NB4 (cell line): ENCODE measurements around the gene TMCO4.

Experiments used
- DNase-seq: peaks from one replicate; pipeline ENCODE4 v3.0.0; 2010; ENCODE audit warnings: low read depth
- H3K4me3 ChIP-seq: one replicate; pipeline ENCODE4 v1.5.1; 2011; ENCODE audit warnings: mild to moderate bottlenecking, low read depth, low read length, moderate library complexity
- MYC ChIP-seq: IDR thresholded peaks from 2 replicates; pipeline ENCODE4 v1.6.1; 2011; ENCODE audit warnings: low read depth, low read length
- POLR2A ChIP-seq: IDR thresholded peaks from 2 replicates; pipeline ENCODE4 v1.6.1; 2011; ENCODE audit warnings: mild to moderate bottlenecking; ENCODE audit not compliant: insufficient read length; ENCODE audit errors: extremely low read depth
- TF ChIP-seq, protein P1 (sequence below): IDR thresholded peaks from one replicate; pipeline ENCODE4 v1.5.1; 2012; ENCODE audit warnings: low read depth, low read length
- TF ChIP-seq, protein P2 (sequence below): IDR thresholded peaks from 2 replicates; pipeline ENCODE4 v1.6.1; 2011; ENCODE audit warnings: low read depth, low read length

TMCO4 gene

DNA sequence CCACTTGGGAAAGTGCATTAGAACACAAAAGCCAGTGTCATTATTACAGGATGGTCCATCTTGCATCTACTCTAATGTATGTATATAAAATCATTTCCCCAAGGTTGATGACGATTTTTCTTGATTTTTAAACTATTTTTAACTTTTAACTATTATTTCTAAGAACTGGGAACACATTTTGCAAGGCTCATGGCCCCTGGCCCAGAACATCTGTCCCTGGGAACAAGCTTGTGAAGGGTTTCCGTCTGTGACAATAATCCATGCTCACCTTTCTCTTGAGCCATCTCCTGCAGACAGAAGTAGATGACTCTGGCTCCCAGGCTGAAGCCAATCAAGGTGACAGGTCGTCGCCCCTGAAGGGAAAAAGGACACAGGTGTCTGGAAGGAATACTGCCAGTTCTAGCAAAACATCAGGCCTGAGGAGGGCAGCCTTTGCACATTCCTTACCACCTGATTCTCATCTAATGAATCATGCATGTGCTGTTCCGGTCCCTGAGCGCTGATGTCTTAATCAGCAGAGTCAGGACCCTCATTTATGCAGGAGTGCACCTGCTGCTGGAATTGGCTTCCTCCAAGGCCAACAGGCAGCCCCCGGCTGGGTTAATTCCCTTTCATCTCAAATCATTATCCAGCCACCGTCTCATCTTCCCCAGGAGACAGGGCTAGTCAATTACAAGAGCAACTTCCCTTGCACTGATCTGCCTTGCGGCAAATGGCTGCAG lies 62.5 kb downstream of the TMCO4 start:
- TF ChIP-seq POLR2A: no peak
- TF ChIP-seq, protein P1, sequence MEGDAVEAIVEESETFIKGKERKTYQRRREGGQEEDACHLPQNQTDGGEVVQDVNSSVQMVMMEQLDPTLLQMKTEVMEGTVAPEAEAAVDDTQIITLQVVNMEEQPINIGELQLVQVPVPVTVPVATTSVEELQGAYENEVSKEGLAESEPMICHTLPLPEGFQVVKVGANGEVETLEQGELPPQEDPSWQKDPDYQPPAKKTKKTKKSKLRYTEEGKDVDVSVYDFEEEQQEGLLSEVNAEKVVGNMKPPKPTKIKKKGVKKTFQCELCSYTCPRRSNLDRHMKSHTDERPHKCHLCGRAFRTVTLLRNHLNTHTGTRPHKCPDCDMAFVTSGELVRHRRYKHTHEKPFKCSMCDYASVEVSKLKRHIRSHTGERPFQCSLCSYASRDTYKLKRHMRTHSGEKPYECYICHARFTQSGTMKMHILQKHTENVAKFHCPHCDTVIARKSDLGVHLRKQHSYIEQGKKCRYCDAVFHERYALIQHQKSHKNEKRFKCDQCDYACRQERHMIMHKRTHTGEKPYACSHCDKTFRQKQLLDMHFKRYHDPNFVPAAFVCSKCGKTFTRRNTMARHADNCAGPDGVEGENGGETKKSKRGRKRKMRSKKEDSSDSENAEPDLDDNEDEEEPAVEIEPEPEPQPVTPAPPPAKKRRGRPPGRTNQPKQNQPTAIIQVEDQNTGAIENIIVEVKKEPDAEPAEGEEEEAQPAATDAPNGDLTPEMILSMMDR: no peak
- TF ChIP-seq, protein P2, sequence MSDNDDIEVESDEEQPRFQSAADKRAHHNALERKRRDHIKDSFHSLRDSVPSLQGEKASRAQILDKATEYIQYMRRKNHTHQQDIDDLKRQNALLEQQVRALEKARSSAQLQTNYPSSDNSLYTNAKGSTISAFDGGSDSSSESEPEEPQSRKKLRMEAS: no peak
- no peak for TF ChIP-seq MYC
- DNase-seq: no peak
- no peak overlapping the region for H3K4me3 ChIP-seq

- no peak for DNase-seq
- TF ChIP-seq, protein P1: no peak
- TF ChIP-seq, protein P2: no peak
- TF ChIP-seq POLR2A: no peak
- TF ChIP-seq MYC: no peak
- H3K4me3 ChIP-seq: no peak overlapping the region
These were observed 64.1 kb downstream of the TMCO4 start for GRCh38 chr1:19735440-19736127.

DNA sequence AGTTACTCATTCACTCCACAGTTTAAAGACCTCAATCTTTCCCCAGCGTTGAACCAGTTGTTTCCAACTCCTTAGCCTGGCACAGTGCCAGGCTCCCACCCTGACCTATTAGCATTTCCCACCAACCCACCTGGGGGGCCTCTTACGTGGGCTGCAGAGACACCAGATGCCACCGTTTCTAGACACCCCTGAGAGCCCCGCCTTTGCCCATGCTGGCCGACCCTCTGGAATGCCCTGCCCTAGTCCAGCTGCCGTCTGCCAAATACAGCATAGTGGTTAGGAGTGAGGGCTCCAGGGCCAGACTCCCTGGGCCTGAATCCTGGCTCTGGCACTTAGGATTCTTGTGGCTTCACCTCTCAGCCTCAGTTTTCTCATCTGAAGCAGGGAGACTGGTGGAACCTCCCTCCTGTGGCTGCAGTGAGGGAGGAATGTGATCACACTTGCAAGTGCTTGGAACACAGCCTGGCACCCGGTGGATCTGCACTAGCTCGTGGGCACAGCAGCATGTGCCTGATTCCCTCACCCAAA lies 65.2 kb downstream of the TMCO4 start:
- H3K4me3 ChIP-seq: no peak overlapping the region
- no peak for TF ChIP-seq MYC
- no peak for DNase-seq

DNA sequence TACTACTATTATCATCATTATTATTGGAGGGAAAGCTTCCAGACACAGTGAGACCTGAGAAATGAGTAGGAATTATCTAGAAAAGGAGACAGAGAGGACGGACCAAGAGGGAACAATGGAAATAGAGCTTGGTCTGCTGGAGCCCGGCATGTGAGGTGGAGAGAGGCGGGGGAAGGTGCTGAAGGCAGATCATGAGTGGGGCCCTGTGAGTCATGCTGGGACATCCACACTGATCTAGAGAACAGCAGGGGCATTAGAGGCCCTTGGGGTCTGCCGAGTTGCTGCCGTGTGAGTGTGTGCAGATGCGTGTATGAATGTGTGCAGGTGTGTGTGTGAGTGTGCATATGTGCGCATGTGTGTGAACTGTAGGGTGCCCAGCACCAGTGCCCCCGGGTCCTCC lies 65.7 kb downstream of the TMCO4 start:
- H3K4me3 ChIP-seq: no peak overlapping the region
- TF ChIP-seq MYC (no peak), POLR2A (no peak)
- TF ChIP-seq, protein P2: no peak
- TF ChIP-seq, protein P1: no peak
- no peak for DNase-seq

DNA sequence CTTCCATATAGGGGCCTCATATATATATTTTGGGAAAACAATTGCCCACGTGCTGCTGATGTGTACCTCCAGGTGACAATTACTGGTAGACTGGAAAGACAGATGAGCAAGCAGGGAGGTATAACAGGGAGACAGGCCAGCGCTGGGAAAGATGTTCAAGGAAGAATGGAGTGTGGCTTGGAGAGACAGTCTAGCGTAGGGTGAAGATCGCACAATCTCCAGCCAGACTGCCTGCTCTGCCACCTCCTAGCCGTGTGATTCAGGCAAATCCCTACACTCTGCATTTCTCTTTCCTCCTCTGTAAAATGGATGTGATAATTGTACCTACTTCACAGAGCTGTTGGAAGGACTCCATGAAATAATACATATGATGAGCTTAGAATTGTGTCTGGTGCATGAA lies 66.1 kb downstream of the TMCO4 start:
- H3K4me3 ChIP-seq: no peak overlapping the region
- DNase-seq: no peak
- TF ChIP-seq POLR2A: no peak

GRCh38 chr1:19731311-19731821 lies 68.3 kb downstream of the TMCO4 start:
- DNase-seq: no peak
- no peak for TF ChIP-seq MYC
- TF ChIP-seq, protein P2: no peak
- TF ChIP-seq, protein P1: no peak
- no peak for TF ChIP-seq POLR2A
- no peak overlapping the region for H3K4me3 ChIP-seq

DNA sequence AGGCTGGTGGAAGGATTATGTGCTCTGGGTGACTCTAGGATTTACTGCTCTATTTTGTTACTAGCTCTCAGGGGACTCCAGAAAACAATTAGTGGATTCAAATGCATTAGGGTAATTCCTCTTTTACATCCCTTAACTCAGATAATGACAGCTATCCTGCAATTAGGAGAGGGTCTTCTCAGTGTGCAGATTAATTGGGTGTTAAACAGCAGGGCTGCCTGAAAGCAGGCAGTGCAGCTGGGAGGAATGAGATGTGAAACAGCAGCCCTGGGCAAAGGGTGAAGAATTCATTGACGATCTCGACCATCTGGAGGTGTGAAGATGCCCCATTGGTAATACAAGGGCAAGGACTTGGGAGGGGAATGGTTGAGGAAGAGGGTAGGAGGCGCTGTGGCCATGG lies 68.9 kb downstream of the TMCO4 start:
- no peak for DNase-seq
- no peak overlapping the region for H3K4me3 ChIP-seq
- no peak for TF ChIP-seq POLR2A
- no peak for TF ChIP-seq MYC
- TF ChIP-seq, protein P2: no peak
- TF ChIP-seq, protein P1: no peak
